PC-9 (cell line): ENCODE measurements around the gene RBM10.

ENCODE experiments used
- EZH2 ChIP-seq: fragments of 200-600 bp; sonication (generic); IDR thresholded peaks from 2 replicates; pipeline ENCODE4 v1.8.0; 2017; ENCODE audit warnings: antibody characterized with exemption, low read depth
- TF ChIP-seq, protein P1 (sequence below): fragments of 200-600 bp; sonication (generic); conservative IDR thresholded peaks from 2 replicates; pipeline ENCODE4 v1.6.1; 2017; ENCODE audit warnings: mixed run types, antibody characterized with exemption, mild to moderate bottlenecking, moderate library complexity

DNA sequence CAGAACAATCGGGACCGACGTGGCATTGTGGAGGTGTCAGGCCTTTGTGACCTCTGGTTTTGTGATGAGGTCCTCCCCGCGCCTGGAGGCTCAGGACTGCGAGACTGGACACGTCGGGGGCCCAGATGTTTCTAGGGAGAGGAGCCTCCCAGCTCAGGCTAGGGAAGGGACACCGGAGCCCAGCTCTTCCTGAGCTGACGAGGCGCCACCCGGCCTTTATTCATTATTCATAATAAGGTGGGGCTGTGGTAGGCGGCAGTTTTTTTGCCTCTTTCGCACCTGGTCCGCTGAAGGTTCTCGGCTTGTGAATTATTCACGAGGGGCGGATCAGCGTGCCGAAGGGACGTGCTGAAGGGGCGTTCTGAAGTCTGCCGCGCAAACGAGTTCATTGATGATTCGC lies 46.3 kb downstream of the RBM10 start:
- no peak for TF ChIP-seq EZH2
- TF ChIP-seq, protein P1, sequence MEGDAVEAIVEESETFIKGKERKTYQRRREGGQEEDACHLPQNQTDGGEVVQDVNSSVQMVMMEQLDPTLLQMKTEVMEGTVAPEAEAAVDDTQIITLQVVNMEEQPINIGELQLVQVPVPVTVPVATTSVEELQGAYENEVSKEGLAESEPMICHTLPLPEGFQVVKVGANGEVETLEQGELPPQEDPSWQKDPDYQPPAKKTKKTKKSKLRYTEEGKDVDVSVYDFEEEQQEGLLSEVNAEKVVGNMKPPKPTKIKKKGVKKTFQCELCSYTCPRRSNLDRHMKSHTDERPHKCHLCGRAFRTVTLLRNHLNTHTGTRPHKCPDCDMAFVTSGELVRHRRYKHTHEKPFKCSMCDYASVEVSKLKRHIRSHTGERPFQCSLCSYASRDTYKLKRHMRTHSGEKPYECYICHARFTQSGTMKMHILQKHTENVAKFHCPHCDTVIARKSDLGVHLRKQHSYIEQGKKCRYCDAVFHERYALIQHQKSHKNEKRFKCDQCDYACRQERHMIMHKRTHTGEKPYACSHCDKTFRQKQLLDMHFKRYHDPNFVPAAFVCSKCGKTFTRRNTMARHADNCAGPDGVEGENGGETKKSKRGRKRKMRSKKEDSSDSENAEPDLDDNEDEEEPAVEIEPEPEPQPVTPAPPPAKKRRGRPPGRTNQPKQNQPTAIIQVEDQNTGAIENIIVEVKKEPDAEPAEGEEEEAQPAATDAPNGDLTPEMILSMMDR = no peak
